OCI-LY7 (cell line): ENCODE measurements around the gene UFD1. TPM values are rescaled to one million over a fixed set of nuclear protein-coding genes. Genes with fewer than 3 reads are reported as not detected.

ENCODE experiments used
- BruUV-seq: library from RNA; stranded (reverse); fragments of 400-500 nt; replicated peaks from 2 replicates; lab custom pipeline; 2021; lab: Mats Ljungman, UMichigan
- CTCF ChIA-PET: fragments of 300-600 bp; sonication (Branson Sonifier 250); formaldehyde crosslinking; loops from one replicate; lab custom pipeline; 2022; ENCODE audit warnings: antibody characterized with exemption; ENCODE audit not compliant: unreplicated experiment; lab: Charles Lee
- POLR2A ChIA-PET: fragments of 300-600 bp; sonication (Branson Sonifier 250); formaldehyde crosslinking; loops from one replicate; lab custom pipeline; 2022; ENCODE audit warnings: antibody characterized with exemption; lab: Charles Lee
- DNase-seq: peaks from one replicate; pipeline ENCODE4 v3.0.0-alpha.2; 2015; ENCODE audit warnings: low spot score
- H2AFZ ChIP-seq: fragments of 200-600 bp; sonication (generic), shearing (Covaris generic); 2 replicates; pipeline ENCODE4 v1.6.1; 2014; ENCODE audit warnings: mild to moderate bottlenecking, antibody characterized with exemption, low read length, moderate library complexity
- H3K27ac ChIP-seq: fragments of 200-600 bp; sonication (generic); 2 replicates; pipeline ENCODE4 v1.5.1; 2014; ENCODE audit warnings: mixed run types, low read depth, mild to moderate bottlenecking, moderate library complexity, low read length, inconsistent platforms; ENCODE audit not compliant: poor library complexity, severe bottlenecking
- H3K36me3 ChIP-seq: fragments of 200-600 bp; sonication (generic); 2 replicates; pipeline ENCODE4 v1.6.1; 2014; ENCODE audit warnings: mild to moderate bottlenecking, antibody characterized with exemption, low read length, moderate library complexity, mixed read lengths; ENCODE audit not compliant: insufficient read depth
- H3K4me1 ChIP-seq: fragments of 200-600 bp; sonication (generic); 2 replicates; pipeline ENCODE4 v1.5.1; 2014; ENCODE audit warnings: mild to moderate bottlenecking, low read length; ENCODE audit not compliant: insufficient read depth, poor library complexity, severe bottlenecking
- H3K4me2 ChIP-seq: fragments of 200-600 bp; sonication (generic); 2 replicates; pipeline ENCODE4 v1.6.1; 2014; ENCODE audit warnings: mild to moderate bottlenecking, low read length
- H3K4me3 ChIP-seq: fragments of 200-600 bp; sonication (generic); 2 replicates; pipeline ENCODE4 v1.5.1; 2014; ENCODE audit warnings: mild to moderate bottlenecking, low read depth, low read length; ENCODE audit not compliant: poor library complexity, severe bottlenecking
- H3K79me2 ChIP-seq: fragments of 200-600 bp; sonication (generic); 2 replicates; pipeline ENCODE4 v1.6.1; 2016; ENCODE audit warnings: low read depth, mild to moderate bottlenecking, low read length, moderate library complexity, mixed read lengths; ENCODE audit not compliant: insufficient read depth
- H3K9me2 ChIP-seq: fragments of 200-600 bp; sonication (generic); 2 replicates; pipeline ENCODE4 v1.6.1; 2016; ENCODE audit warnings: mild to moderate bottlenecking, low read length, mixed read lengths; ENCODE audit not compliant: insufficient read depth
- H3K9me3 ChIP-seq: fragments of 200-600 bp; sonication (generic); 2 replicates; pipeline ENCODE4 v1.6.1; 2014; ENCODE audit warnings: mild to moderate bottlenecking, mixed run types, low read length, mixed read lengths
- H4K20me1 ChIP-seq: fragments of 200-600 bp; sonication (generic); 2 replicates; pipeline ENCODE4 v1.6.1; 2014; ENCODE audit warnings: mild to moderate bottlenecking, antibody characterized with exemption, low read length, moderate library complexity, mixed read lengths; ENCODE audit not compliant: insufficient read depth
- CTCF ChIP-seq: fragments of 200-600 bp; sonication (generic); conservative IDR thresholded peaks from 2 replicates; pipeline ENCODE4 v1.5.1; 2014; ENCODE audit warnings: mild to moderate bottlenecking, antibody characterized with exemption, low read length, moderate library complexity, mixed read lengths
- EZH2phosphoT487 ChIP-seq: fragments of 200-600 bp; sonication (generic); IDR thresholded peaks from 2 replicates; pipeline ENCODE4 v1.6.1; 2018; ENCODE audit warnings: low read depth, borderline replicate concordance, mild to moderate bottlenecking, mixed run types, antibody characterized with exemption, low read length, moderate library complexity, mixed read lengths
- intact Hi-C: fragments of 100-400 bp; cut with micrococcal nuclease; formaldehyde crosslinking; loops from one replicate; pipeline ENCODE4 v1.10.0; 2022; ENCODE audit not compliant: unreplicated experiment
- total RNA-seq, 2 experiments: library from RNA; depleted of rRNA in 1 of 2; stranded (reverse); fragments of >200 nt in 1 of 2; shearing (Covaris generic) in 1 of 2; gene quantifications; 2 replicates each; pipeline ENCODE4 v1.2.3, GENCODE V29; 2014 to 2022

Gene UFD1
- total RNA-seq, 2 experiments from 2014 or later, result 60.1 to 70.8 TPM

GRCh38 chr22:19527321-19527721 is 48.3 kb upstream of the UFD1 start:
- CTCF ChIA-PET, result no interaction called here
- H3K4me3 ChIP-seq, result no peak overlapping the region
- no peak overlapping the region for H3K4me2 ChIP-seq
- intact Hi-C loops, result no loop called here
- POLR2A ChIA-PET, result no interaction called here
- H4K20me1 ChIP-seq, result no peaks in the 10 kb centered on the region
- no peak overlapping the region for H3K27ac ChIP-seq
- H2AFZ ChIP-seq, result no peak overlapping the region
- H3K79me2 ChIP-seq, result no peaks in the 10 kb centered on the region
- BruUV-seq, result no TSS peak
- H3K4me1 ChIP-seq, result no peaks in the 10 kb centered on the region
- no peak for DNase-seq
- H3K9me2 ChIP-seq, result no peaks in the 10 kb centered on the region
- H3K36me3 ChIP-seq, result no peaks in the 10 kb centered on the region
- H3K9me3 ChIP-seq, result no peaks in the 10 kb centered on the region
- TF ChIP-seq CTCF, result no peak

GRCh38 chr22:19526702-19527111 is 47.7 kb upstream of the UFD1 start:
- POLR2A ChIA-PET, result no interaction called here
- Histone ChIP-seq H3K27ac (no peak overlapping the region), H3K9me2 (no peaks in the 10 kb centered on the region), H3K4me2 (no peak overlapping the region), H4K20me1 (no peaks in the 10 kb centered on the region), H3K79me2 (no peaks in the 10 kb centered on the region), H3K36me3 (no peaks in the 10 kb centered on the region), H3K4me1 (no peaks in the 10 kb centered on the region), H3K4me3 (no peak overlapping the region), H2AFZ (no peak overlapping the region), H3K9me3 (no peaks in the 10 kb centered on the region)
- no TSS peak for BruUV-seq
- no peak for DNase-seq
- no peak for TF ChIP-seq EZH2phosphoT487
- no peak for TF ChIP-seq CTCF
- CTCF ChIA-PET, result no interaction called here
- intact Hi-C loops, result no loop called here

GRCh38 chr22:19526076-19526701 is 47.2 kb upstream of the UFD1 start:
- BruUV-seq, result no TSS peak
- ChIA-PET CTCF (no interaction called here), POLR2A (no interaction called here)
- TF ChIP-seq CTCF (no peak), EZH2phosphoT487 (no peak)
- intact Hi-C loops, result no loop called here
- no peaks in the 10 kb centered on the region for H4K20me1 ChIP-seq
- H3K36me3 ChIP-seq, result peaks cover 4% of the 10 kb centered on the region; the same call in 1 of the 2 replicates
- no peak overlapping the region for H3K27ac ChIP-seq
- no peaks in the 10 kb centered on the region for H3K9me2 ChIP-seq
- no peak overlapping the region for H3K4me2 ChIP-seq
- no peak for DNase-seq
- no peaks in the 10 kb centered on the region for H3K4me1 ChIP-seq
- H2AFZ ChIP-seq, result no peak overlapping the region
- no peaks in the 10 kb centered on the region for H3K9me3 ChIP-seq
- H3K79me2 ChIP-seq, result no peaks in the 10 kb centered on the region
- H3K4me3 ChIP-seq, result no peak overlapping the region
